GM19351 (cell line): ENCODE results near the gene CHD6.
"Not testable (repeated sequence)": the region's sequence is repeated elsewhere in the genome, so short reads cannot be mapped to it uniquely, and the experiment has no call there.

Experiments
- ATAC-seq: cut with Tn5 transposase; IDR thresholded peaks from one replicate; pipeline ENCODE4 v1.9.1; 2021; ENCODE audit warnings: mild to moderate bottlenecking, moderate library complexity; ENCODE audit not compliant: unreplicated experiment

CHD6 gene

GRCh38 chr20:41551011-41551705, 67.0 kb downstream of the CHD6 start:
- no peak for ATAC-seq

- ATAC-seq: no peak
These were observed 71.0 kb downstream of the CHD6 start for GRCh38 chr20:41547221-41547620.

- no peak for ATAC-seq
These were observed 71.6 kb downstream of the CHD6 start for GRCh38 chr20:41546535-41546934.

- no peak for ATAC-seq
These were observed 73.7 kb downstream of the CHD6 start for GRCh38 chr20:41544472-41544871.

GRCh38 chr20:41540918-41541317, 77.3 kb downstream of the CHD6 start:
- no peak for ATAC-seq

GRCh38 chr20:41540459-41540858, 77.7 kb downstream of the CHD6 start:
- ATAC-seq: no peak

- ATAC-seq: no peak
These were observed 79.2 kb downstream of the CHD6 start for GRCh38 chr20:41538810-41539596.

GRCh38 chr20:41537865-41538264, 80.3 kb downstream of the CHD6 start:
- ATAC-seq: no peak

- not testable (repeated sequence) for ATAC-seq
These were observed 82.6 kb downstream of the CHD6 start for GRCh38 chr20:41535551-41535950.

GRCh38 chr20:41534842-41535241, 83.3 kb downstream of the CHD6 start:
- ATAC-seq: no peak

GRCh38 chr20:41534170-41534569, 84.0 kb downstream of the CHD6 start:
- ATAC-seq: no peak

GRCh38 chr20:41533537-41534136, 84.5 kb downstream of the CHD6 start:
- no peak for ATAC-seq

- no peak for ATAC-seq
These were observed 85.2 kb downstream of the CHD6 start for GRCh38 chr20:41532935-41533334.

GRCh38 chr20:41531518-41532275, 86.5 kb downstream of the CHD6 start:
- ATAC-seq: no peak

- ATAC-seq: no peak
These were observed 87.3 kb downstream of the CHD6 start for GRCh38 chr20:41530923-41531322.

GRCh38 chr20:41526327-41526726, 91.8 kb downstream of the CHD6 start:
- ATAC-seq: no peak

- no peak for ATAC-seq
These were observed 93.1 kb downstream of the CHD6 start for GRCh38 chr20:41524980-41525613.

- no peak for ATAC-seq
These were observed 94.3 kb downstream of the CHD6 start for GRCh38 chr20:41523857-41524256.

- ATAC-seq: no peak
These were observed 104.3 kb downstream of the CHD6 start for GRCh38 chr20:41513829-41514228.

GRCh38 chr20:41512624-41513023, 105.6 kb downstream of the CHD6 start:
- ATAC-seq: no peak
